HL-60/S4 treated with retinoic acid at 250 ng/mL for 4 days and 3 days (cell line): ENCODE data around the gene DPY19L1.
"Not testable (repeated sequence)": the region's sequence is repeated elsewhere in the genome, so short reads cannot be mapped to it uniquely, and the experiment has no call there.

Experiments used
- in situ Hi-C: fragments of 300-500 bp; cut with MboI; formaldehyde crosslinking; loops from 2 replicates; pipeline ENCODE4 v1.7.0; 2022; ENCODE audit warnings: low sequenced_read_pairs

DPY19L1 gene

DNA sequence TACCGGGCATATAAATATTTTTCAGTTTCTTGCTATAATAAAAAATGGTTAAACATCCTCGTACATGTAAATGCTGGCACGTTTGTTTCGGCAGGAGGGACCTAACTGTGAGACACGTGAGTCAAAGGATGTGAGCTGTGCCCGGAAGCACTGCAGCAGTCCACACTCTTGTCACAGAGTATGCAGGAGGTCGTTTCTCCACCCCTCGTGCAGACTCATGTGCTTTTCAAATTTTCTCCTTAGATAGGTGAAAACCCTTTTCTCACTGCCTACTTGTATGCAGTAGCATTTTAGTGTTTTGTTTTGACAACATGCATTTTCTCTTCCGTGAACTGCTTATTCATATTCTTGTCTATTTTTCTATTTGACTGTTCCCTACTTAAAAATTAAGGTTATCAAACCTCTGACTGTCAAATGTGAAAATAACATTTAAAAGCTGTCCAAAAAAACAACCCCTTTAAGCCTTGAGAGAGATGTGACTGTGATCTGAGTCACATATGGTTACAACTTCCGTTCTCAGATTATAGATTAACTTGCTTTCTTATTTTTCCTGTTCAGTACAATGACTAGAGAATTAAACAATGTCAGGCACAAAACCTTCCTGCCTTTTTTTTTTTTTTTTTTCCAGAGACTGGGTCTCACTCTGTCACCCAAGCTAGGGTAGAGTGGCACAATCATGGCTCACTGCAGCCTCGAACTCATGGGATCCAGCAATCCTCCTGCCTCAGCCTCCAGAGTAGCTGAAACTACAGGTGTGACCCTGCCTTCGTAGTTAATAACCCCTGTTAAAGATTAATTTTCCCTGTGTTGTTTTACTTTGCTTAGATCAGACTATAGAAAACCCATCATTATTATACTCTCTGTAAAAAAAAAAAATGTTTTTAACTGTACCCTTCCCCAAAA is 45.1 kb downstream of the DPY19L1 start:
- in situ Hi-C loops = no loop called here

- in situ Hi-C loops = not testable (repeated sequence)
Measured at GRCh38 chr7:34988442-34989125, 48.7 kb downstream of the DPY19L1 start.

DNA sequence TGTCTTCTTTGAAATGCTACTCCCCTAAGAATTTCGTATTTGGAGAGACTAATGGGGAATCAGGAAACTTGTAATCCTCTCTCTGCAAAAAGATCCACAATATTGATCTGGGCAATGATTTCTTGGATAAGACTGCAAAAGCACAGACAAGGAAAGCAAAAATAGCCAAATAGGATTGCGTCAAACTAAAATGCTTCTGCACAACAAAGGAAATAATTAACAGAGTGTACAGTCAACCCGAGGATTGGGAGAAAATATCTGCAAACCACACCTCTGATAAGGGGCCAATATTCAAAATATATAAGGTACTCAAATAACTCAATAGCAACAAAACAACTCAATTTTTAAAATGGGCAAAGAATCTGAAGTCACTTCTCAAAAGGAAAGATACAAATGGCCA is 52.1 kb downstream of the DPY19L1 start:
- in situ Hi-C loops = not testable (repeated sequence)

DNA sequence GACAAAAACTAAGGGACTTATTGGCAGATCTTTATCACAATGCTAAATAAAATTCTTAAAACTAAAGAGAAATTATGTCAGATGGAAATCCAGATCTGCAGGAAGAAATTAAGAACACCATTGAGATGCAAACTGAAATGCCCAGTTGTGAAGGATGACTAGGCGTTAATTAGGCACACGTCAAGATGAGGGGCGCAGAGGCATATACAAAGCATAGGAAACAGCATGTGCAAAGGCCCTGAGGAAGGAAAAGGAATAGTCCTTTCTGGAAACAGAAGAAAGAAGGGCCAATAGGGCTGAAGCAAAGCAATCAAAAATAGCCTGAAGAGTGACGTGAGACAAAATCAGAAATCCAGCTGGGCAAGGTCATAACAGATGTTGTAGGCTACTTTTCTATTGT is 53.1 kb downstream of the DPY19L1 start:
- in situ Hi-C loops = not testable (repeated sequence)

DNA sequence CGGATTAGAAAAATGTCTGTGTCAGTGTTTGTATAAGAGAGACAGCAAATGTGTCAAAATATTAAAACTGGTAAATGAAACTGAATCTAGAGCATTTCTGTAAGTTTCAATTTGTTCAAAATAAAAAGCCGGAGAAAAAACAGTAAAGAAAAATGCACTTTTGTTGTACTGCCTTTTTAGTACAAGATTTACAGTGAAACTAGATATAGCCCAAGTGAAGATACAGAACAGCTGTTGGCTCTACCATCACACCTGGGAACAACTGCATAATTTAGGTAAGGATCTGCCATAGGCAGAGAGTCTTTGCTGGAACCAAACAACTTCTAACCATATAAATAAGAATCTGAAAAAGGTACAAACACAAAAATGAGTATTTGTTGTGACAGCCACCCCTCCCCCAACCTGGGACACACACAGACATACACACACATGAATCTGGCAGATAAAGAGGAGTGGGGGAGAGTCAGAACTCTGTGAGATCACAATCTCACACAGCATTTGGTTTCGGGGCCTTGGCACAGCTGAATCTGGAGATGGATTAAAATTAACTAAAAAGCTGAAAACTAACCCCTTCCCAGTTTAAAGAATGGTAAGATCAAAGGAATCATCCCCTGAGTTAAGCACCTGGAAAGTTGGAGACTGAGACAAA is 54.8 kb downstream of the DPY19L1 start:
- in situ Hi-C loops = no loop called here

- in situ Hi-C loops = not testable (repeated sequence)
Measured at GRCh38 chr7:34979124-34979523, 58.2 kb downstream of the DPY19L1 start.

DNA sequence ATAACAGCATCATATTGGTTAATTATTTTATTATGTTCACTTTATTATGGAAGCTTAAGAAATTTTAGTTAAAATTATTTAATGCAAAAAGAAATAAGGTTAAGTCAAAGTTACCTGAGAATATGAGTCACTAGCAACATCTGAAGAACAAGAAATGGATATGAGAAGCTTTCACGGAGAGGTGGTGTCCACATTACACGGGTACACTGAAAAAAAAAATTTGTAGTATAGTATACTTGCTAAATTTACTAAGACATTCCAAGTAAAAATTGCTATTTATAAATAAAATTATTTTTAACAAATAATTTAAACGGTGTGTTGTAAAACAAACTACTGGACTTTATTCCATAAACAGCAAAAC is 63.9 kb downstream of the DPY19L1 start:
- in situ Hi-C loops = no loop called here

DNA sequence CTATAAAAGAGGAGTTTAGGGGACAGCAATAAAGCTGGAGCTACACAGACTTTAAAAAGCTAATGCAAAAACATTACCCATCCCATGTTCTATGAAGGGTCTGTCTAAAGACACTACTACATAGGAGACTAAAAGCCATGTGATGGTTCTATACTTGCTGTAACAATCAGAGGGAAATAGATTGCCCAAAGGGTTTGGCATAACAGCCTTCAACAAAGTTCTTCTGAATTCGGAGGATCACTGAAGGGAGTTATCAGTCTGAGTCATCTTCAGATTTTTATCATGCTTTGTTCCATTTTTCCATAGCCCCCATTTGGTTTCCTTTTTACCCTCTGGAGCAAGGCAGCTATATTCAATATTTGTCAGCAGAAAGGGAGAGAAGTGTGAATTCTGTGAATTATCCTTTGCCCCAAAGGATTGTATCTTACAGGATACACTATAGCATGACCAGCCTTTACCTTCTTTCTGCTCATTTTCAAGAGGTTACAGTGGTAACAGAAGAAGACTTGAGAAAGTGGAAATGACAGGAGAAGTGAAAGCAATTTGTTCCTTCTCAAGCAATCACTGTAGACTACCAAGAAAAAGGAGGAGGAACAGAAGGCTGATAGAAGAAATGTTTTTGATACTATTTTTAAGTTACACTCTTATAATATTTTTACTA is 64.4 kb downstream of the DPY19L1 start:
- in situ Hi-C loops = not testable (repeated sequence)

DNA sequence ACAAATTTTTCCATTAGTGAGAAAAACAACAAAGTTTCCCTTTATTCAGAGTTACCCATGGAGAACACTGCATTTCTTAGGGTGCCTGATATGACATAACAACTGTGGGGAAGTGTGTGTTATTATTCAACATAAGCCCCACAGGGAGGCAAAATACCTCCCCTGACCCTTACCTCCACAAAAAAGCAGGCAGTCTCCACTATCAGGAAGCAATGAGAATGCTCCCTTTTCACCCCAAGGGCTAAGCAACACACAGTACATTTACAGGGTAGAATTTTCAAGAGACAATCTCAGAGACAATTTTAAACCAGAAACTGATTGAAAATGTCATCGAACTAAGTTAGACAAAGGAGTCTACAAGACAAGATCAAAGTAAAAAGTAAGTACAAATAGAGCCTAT is 69.5 kb downstream of the DPY19L1 start:
- in situ Hi-C loops = not testable (repeated sequence)

DNA sequence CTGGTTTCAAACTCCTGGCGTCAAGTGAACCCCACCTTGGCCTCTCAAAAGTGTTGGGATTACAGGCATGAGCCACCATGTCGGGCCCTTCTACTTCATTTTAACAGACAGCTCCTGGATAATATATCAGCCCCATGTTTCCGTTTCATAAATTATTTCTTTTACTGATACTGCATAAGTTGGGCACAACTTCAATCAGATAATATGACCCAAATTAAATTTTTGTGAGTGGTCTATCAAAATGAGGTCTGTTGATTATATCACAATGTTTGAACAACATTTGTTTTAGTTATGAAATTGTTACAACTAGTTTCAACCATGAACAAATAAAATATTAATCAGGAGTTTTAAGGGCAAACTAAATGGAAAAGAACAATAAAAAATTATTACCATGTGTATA is 70.8 kb downstream of the DPY19L1 start:
- in situ Hi-C loops = not testable (repeated sequence)

DNA sequence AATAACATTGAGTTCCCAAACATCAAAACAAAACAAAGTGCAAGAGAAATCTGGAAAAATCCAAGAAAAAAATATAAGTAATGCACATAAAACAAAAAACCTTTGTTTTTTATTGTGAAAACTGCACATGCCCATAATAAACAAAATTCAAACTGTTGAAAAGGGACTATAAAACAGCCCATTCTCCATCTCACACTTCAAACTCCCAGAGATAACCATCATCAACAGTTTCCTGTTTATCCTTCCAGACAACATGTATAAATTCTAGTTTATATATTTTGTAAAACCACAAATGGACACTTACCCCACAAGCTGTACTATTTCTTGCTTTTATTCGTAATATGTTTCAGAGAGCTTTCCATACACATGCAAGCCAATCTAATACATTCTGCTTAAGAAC is 79.3 kb downstream of the DPY19L1 start:
- in situ Hi-C loops = no loop called here

- in situ Hi-C loops = no loop called here
Measured at GRCh38 chr7:34952822-34953221, 84.5 kb downstream of the DPY19L1 start.

GRCh38 chr7:34949361-34949760 is 87.9 kb downstream of the DPY19L1 start:
- in situ Hi-C loops = no loop called here

DNA sequence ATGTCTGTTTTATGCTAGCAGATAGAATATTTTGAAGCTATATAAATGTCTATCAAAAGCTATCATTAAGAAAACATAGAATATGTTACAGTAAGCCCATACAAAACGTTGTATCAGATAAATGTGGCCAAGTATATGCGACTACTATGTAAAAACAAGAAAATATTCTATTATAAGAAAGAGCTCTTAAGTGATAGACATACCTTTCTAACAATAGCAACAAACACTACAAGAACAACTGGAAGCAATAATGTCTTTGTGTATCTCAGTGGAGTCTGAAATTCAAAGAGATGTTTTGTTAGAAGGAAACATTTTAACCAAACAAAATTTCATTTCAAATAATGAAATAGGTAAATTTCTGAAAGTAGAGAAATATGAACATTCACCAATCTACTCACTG is 89.9 kb downstream of the DPY19L1 start:
- in situ Hi-C loops = not testable (repeated sequence)

DNA sequence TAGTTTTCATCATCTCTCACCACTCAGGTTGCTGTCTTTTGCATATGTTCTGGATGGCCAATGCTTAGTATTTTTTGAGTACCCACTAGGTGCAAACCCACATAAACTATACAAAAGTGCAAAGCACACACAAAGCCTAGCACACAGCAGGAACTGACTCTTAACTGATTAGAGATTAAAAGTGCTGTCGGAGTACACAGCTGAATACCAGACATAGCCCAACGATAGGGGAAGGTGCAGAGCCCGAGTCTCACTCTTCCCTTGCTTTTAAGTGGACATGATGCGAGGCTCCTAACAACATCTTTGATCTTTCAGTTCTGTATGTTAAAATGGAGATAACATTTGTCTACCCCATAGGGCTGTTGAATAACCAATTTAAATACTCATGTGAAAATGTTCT is 90.8 kb downstream of the DPY19L1 start:
- in situ Hi-C loops = no loop called here

- in situ Hi-C loops = not testable (repeated sequence)
Measured at GRCh38 chr7:34945894-34946477, 91.3 kb downstream of the DPY19L1 start.

DNA sequence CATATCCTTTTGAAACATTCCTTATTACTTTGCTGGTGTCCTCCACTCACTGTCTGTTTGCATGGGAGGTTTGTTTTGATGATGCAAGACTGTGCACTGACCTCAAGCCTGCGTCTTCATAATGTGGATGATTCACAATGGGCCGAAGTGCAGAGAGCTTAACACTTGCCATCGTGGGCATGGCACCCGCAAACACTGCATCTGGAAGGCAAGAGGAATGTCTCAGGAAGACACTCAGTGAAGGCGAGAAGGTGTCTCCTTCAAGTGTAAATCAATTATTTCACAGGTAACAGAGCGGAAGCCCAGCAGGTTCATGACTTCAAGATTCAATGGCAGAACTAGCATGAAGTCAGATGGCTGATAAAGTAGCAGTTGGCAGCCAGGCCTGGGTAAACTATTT is 98.1 kb downstream of the DPY19L1 start:
- in situ Hi-C loops = no loop called here

- in situ Hi-C loops = not testable (repeated sequence)
Measured at GRCh38 chr7:34935735-34936165, 101.5 kb downstream of the DPY19L1 start.

- in situ Hi-C loops = no loop called here
Measured at GRCh38 chr7:34931739-34932138, 105.5 kb downstream of the DPY19L1 start.

GRCh38 chr7:34929783-34930182 is 107.5 kb downstream of the DPY19L1 start:
- in situ Hi-C loops = not testable (repeated sequence)

GRCh38 chr7:34928560-34928959 is 108.7 kb downstream of the DPY19L1 start:
- in situ Hi-C loops = no loop called here
